Parathyroid adenoma (tissue), 2 donors: ENCODE results near the gene SLC15A4.

Experiments
- H2AFZ ChIP-seq: fragments of 300-600 bp; sonication (generic); one replicate; pipeline ENCODE4 v1.7.0; 2017; ENCODE audit warnings: antibody characterized with exemption, mild to moderate bottlenecking
- H3K27ac ChIP-seq: fragments of 300-600 bp; sonication (generic); one replicate; pipeline ENCODE4 v1.7.0; 2017
- H3K27me3 ChIP-seq: fragments of 300-600 bp; sonication (generic); one replicate; pipeline ENCODE4 v1.7.0; 2017; ENCODE audit warnings: low read length; ENCODE audit not compliant: control insufficient read depth, insufficient read depth
- H3K36me3 ChIP-seq: fragments of 300-600 bp; sonication (generic); one replicate; pipeline ENCODE4 v1.7.0; 2017; ENCODE audit warnings: low read length; ENCODE audit not compliant: control insufficient read depth, insufficient read depth
- H3K4me1 ChIP-seq: fragments of 300-600 bp; sonication (generic); one replicate; pipeline ENCODE4 v1.7.0; 2017; ENCODE audit warnings: control low read depth
- H3K4me2 ChIP-seq: fragments of 300-600 bp; sonication (generic); one replicate; pipeline ENCODE4 v1.7.0; 2017; ENCODE audit warnings: low read length
- H3K4me3 ChIP-seq: fragments of 300-600 bp; sonication (generic); one replicate; pipeline ENCODE4 v1.7.0; 2017; ENCODE audit warnings: low read depth, low read length
- H3K79me2 ChIP-seq: fragments of 300-600 bp; sonication (generic); one replicate; pipeline ENCODE4 v1.7.0; 2017; ENCODE audit warnings: control low read depth
- H3K9ac ChIP-seq: fragments of 300-600 bp; sonication (generic); one replicate; pipeline ENCODE4 v1.7.0; 2017; ENCODE audit warnings: mild to moderate bottlenecking
- H3K9me3 ChIP-seq: fragments of 300-600 bp; sonication (generic); one replicate; pipeline ENCODE4 v1.7.0; 2017; ENCODE audit warnings: low read length; ENCODE audit not compliant: control insufficient read depth
- TF ChIP-seq, protein P1 (sequence below): fragments of 300-600 bp; sonication (generic); IDR thresholded peaks from one replicate; pipeline ENCODE4 v1.7.0; 2017; ENCODE audit warnings: antibody characterized with exemption, mild to moderate bottlenecking
- donor health status: primary hyperparathyroidism.

SLC15A4 gene

DNA sequence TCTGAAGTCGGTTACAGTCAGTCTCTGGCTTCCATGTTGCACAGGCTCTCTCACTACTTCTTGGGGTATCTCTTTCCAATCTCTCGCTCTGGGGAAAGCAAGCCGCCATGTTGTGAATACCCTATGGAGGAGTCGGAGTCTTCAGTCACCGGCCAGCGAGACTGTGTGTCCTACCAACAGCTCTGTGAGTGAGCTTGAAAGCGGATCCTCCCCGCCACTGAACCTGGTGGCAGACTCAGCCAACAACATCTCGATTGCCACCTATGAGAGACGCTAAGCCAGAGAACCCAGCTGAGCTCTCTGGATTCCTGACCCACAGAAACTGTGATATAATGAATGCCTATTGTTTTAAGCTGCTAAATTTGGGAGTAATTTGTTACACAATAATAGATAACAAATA, 51.5 kb downstream of the SLC15A4 start:
- no peaks in the 10 kb centered on the region for H3K9me3 ChIP-seq
- H3K4me1 ChIP-seq = no peaks in the 10 kb centered on the region
- H2AFZ ChIP-seq = no peak overlapping the region
- no peaks in the 10 kb centered on the region for H3K79me2 ChIP-seq
- H3K9ac ChIP-seq = no peak overlapping the region
- H3K36me3 ChIP-seq = no peaks in the 10 kb centered on the region
- no peaks in the 10 kb centered on the region for H3K27me3 ChIP-seq
- H3K4me2 ChIP-seq = no peak overlapping the region
- TF ChIP-seq, protein P1, sequence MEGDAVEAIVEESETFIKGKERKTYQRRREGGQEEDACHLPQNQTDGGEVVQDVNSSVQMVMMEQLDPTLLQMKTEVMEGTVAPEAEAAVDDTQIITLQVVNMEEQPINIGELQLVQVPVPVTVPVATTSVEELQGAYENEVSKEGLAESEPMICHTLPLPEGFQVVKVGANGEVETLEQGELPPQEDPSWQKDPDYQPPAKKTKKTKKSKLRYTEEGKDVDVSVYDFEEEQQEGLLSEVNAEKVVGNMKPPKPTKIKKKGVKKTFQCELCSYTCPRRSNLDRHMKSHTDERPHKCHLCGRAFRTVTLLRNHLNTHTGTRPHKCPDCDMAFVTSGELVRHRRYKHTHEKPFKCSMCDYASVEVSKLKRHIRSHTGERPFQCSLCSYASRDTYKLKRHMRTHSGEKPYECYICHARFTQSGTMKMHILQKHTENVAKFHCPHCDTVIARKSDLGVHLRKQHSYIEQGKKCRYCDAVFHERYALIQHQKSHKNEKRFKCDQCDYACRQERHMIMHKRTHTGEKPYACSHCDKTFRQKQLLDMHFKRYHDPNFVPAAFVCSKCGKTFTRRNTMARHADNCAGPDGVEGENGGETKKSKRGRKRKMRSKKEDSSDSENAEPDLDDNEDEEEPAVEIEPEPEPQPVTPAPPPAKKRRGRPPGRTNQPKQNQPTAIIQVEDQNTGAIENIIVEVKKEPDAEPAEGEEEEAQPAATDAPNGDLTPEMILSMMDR = no peak
- H3K27ac ChIP-seq = no peak overlapping the region
- no peak overlapping the region for H3K4me3 ChIP-seq

DNA sequence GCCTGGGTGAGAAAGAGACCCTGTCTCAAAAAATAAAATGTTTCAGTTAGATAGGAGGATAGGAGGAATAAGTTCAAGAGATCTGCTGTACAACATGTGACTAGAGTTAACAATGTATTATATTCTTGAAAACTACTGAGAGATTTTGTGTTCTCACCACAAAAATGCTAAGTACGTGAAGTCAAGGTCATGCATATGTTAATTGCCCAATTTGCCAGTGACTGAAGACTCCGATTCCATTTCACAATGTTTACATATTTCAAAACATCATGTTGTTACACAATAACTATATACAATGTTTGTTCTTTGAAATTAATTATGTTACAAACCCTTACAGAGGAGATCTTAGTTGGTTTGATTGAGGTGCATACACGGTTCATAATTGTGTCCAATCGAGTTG, 52.1 kb downstream of the SLC15A4 start:
- Histone ChIP-seq H3K79me2 (no peaks in the 10 kb centered on the region), H3K27me3 (no peaks in the 10 kb centered on the region), H3K9me3 (no peaks in the 10 kb centered on the region), H3K4me3 (no peak overlapping the region), H3K36me3 (no peaks in the 10 kb centered on the region), H3K4me1 (no peaks in the 10 kb centered on the region), H3K9ac (no peak overlapping the region), H3K27ac (no peak overlapping the region), H2AFZ (no peak overlapping the region), H3K4me2 (no peak overlapping the region)
- TF ChIP-seq, protein P1 = no peak

DNA sequence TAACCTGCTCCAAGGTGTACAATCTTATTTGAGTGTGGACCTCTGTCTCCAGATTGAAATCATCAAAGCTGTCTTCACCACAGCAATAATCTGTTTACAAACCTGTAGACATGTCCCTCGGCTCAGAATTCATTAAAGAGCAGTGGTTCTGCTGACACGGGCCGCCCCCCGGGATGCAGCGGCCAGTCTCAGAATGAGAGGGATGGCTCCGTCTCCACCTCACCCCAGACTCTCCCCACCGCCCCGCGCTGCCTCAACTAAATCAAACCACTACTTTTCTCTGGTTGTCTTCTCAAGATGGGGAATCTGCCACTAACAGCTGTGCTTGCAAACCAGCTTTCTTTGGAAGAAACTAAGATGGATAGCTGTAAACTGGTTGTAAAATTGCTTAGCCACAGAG, 56.2 kb downstream of the SLC15A4 start:
- Histone ChIP-seq H2AFZ (no peak overlapping the region), H3K27me3 (no peaks in the 10 kb centered on the region), H3K4me2 (no peak overlapping the region), H3K27ac (no peak overlapping the region), H3K79me2 (no peaks in the 10 kb centered on the region), H3K4me1 (no peaks in the 10 kb centered on the region), H3K36me3 (no peaks in the 10 kb centered on the region), H3K9ac (no peak overlapping the region), H3K4me3 (no peak overlapping the region), H3K9me3 (no peaks in the 10 kb centered on the region)
- TF ChIP-seq, protein P1 = no peak

DNA sequence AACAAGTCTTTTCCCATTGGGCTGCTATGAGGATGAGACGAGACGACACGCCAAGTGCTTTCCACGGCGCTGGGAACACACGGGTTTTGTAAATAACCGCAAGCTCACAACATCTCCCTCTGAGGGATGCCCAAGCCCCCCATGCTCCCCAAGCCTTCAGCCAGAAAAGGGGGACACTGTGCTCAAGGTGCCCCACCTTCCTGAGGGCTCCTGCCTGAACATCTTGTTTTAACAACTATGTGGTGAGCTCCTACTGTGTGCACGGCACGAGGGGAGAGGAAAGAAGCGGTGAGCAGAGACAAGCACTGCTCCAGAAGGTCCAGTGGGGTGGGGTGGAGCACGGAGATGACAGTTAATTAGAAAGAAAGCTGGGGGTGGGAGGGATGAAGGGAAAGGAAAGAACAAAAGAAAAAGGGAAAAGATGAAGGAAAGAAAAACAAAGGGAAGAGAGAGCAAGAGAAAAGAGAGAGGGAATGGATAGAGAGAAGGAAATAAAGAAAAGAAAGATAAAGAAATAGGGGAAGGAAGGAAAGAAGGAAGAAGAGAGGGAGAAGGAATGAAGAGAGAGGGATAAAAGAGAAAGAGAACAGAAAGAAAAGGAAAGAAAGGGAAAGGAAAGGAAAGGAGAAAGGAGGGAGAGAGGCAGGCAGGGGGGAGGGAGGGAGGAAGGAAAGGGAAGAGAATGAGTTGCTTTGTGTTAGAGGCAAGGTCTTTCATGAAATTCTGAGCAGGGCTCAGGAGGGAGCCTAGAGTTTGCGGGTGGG, 56.8 kb downstream of the SLC15A4 start:
- Histone ChIP-seq H3K9me3 (no peaks in the 10 kb centered on the region), H3K4me3 (no peak overlapping the region), H3K4me1 (no peaks in the 10 kb centered on the region), H2AFZ (no peak overlapping the region), H3K79me2 (no peaks in the 10 kb centered on the region), H3K27me3 (no peaks in the 10 kb centered on the region), H3K9ac (no peak overlapping the region), H3K36me3 (no peaks in the 10 kb centered on the region), H3K4me2 (no peak overlapping the region), H3K27ac (no peak overlapping the region)
- TF ChIP-seq, protein P1 = no peak

DNA sequence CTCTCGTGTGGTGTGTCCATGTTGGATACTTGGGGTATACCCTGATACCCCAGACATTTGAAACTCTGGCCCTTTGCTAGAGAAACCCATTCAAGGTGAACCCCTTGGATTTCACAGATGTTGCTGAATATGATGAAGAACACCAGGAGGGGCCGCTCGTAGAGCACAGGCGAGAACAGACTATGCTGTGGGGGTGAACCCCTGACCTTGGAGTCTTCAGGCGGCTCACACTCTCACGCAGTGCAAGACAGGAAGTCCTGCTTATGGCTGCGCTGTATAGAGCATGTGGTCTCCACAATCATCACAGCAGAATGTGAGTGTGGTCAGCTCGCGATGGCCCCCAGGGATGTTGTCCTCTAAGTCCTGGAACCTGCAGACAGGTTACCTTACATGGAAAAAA, 60.4 kb downstream of the SLC15A4 start:
- Histone ChIP-seq H3K9ac (no peak overlapping the region), H3K79me2 (no peaks in the 10 kb centered on the region), H3K4me2 (no peak overlapping the region), H3K4me1 (no peaks in the 10 kb centered on the region), H3K36me3 (no peaks in the 10 kb centered on the region), H3K27ac (no peak overlapping the region), H2AFZ (no peak overlapping the region), H3K9me3 (no peaks in the 10 kb centered on the region), H3K4me3 (no peak overlapping the region), H3K27me3 (no peaks in the 10 kb centered on the region)
- TF ChIP-seq, protein P1 = no peak
